Kasumi-1 (cell line): ENCODE results near the gene GOLGA8J.
"Not testable (repeated sequence)": the region's sequence is repeated elsewhere in the genome, so short reads cannot be mapped to it uniquely, and the experiment has no call there.

ENCODE experiments used
- DNase-seq, 2 experiments: peaks; one replicate each; lab custom pipeline; 2025; lab: John Stamatoyannopoulos, UW

GOLGA8J gene

GRCh38 chr15:30080816-30081215 is 1.9 kb upstream of the GOLGA8J start:
- not testable (repeated sequence) for DNase-seq

DNA sequence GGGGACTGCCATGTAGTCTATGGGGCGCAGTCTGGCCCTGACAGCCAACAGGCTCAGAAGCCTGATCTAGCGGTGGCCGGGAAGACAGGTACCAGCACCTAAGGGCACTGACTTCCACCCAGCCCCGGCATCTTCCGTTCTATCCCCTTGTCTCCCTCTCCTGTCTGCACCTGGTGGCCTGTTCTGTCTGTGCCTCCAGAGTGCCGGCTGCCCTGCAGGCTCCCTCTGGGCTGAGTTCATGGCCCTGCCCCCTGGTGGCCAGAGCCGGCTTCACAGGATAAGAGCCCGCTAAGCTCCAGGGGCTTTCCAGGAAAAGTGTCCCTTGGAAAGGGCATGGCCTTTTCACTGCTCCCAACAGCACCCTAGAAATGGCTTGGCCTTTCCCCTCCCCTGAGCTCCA is 15.1 kb downstream of the GOLGA8J start:
- DNase-seq: not testable (repeated sequence)

DNA sequence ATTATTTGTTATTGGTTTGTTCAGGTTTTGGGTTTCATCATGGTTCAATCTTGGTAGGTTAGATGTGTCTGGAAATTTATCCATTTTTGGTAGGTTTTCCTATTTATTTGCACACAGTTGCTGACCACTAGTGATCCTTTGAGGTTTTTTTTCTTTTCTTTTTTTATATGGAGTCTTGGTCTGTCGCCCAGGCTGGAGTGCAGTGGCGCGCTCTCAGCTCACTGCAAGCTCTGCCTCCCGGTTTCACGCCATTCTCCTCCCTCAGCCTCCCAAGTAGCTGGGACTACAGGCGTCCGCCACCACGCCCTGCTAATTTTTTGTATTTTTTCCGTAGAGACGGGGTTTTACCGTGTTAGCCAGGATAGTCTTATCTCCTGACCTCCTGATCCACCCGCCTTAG is 20.1 kb downstream of the GOLGA8J start:
- not testable (repeated sequence) for DNase-seq

GRCh38 chr15:30103941-30104507 is 21.3 kb downstream of the GOLGA8J start:
- DNase-seq: not testable (repeated sequence)

GRCh38 chr15:30110591-30110990 is 27.8 kb downstream of the GOLGA8J start:
- not testable (repeated sequence) for DNase-seq

- DNase-seq: not testable (repeated sequence)
Measured at GRCh38 chr15:30130066-30130465, 47.3 kb downstream of the GOLGA8J start.

DNA sequence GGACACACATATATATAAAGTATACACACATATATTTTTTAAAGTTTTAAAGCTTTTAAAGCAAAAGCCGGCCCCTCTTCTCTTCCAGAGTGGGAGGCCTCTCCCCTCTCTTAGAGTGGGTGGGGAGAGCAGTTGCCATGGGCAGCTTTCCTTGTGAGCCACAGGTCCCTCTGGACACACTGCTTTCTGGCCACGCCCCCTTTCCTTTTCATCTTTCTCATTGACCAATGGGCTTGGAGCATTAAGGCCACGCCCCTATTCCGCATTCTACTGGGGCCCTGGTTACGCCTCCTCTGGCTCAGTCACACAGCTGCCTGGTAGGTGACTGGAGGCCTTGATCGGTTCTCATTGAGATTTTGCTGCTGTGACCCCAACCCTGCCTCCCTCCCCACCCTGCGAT is 52.0 kb downstream of the GOLGA8J start, which contains the start of gene GOLGA8T:
Gene GOLGA8T (plus strand): TSS at position 301 of the 400 bp plus-strand sequence. CDS start 98 bp downstream, at position 399.
- not testable (repeated sequence) for DNase-seq
